K562 (cell line): ENCODE results near the gene GALR3. TPM values are rescaled to one million over a fixed set of nuclear protein-coding genes. Genes with fewer than 3 reads are reported as not detected.

Source experiments
- GTF2B ChIP-seq: IDR thresholded peaks from 2 replicates; pipeline ENCODE4 v1.6.1; 2011; ENCODE audit not compliant: insufficient read length; ENCODE audit errors: extremely low read depth
- HCFC1 ChIP-seq: IDR thresholded peaks from 2 replicates; pipeline ENCODE4 v1.6.1; 2012; ENCODE audit warnings: low read depth, low read length, improper control_type of control experiment
- KDM5B ChIP-seq: fragments of 200-600 bp; sonication (generic); IDR thresholded peaks from 2 replicates; pipeline ENCODE4 v1.6.1; 2012; ENCODE audit warnings: low read depth, mild to moderate bottlenecking, moderate library complexity, low read length, control low read depth, inconsistent platforms; ENCODE audit not compliant: insufficient replicate concordance
- PHB ChIP-seq: fragments of 250-450 bp; sonication (Bioruptor Pico); IDR thresholded peaks from 2 replicates; pipeline ENCODE4 v1.5.0; 2021
- PKNOX1 ChIP-seq: fragments of 450-650 bp; IDR thresholded peaks from 2 replicates; pipeline ENCODE4 v1.6.1; 2016
- SREBF2 ChIP-seq: sonication (generic); formaldehyde crosslinking; IDR thresholded peaks from 2 replicates; pipeline ENCODE4 v1.4.0; 2020; ENCODE audit warnings: mild to moderate bottlenecking, missing genetic modification reagents
- TBL1XR1 ChIP-seq, 2 experiments: IDR thresholded peaks; 2 replicates each; pipeline ENCODE4 v1.6.1; 2012; ENCODE audit warnings: improper control_type of control experiment in 2 of 2, low read length in 2 of 2, mild to moderate bottlenecking in 1 of 2
- ZKSCAN3 ChIP-seq: fragments of 250-450 bp; sonication (Bioruptor Pico); IDR thresholded peaks from 2 replicates; pipeline ENCODE4 v1.4.0; 2020
- ZNF347 ChIP-seq: fragments of 450-650 bp; formaldehyde crosslinking; IDR thresholded peaks from 2 replicates; pipeline ENCODE4 v1.4.0; 2020; ENCODE audit warnings: low read depth, mild to moderate bottlenecking, moderate library complexity
- ZNF668 ChIP-seq: fragments of 250-450 bp; sonication (Bioruptor Pico); IDR thresholded peaks from 2 replicates; pipeline ENCODE4 v1.8.0; 2022; ENCODE audit warnings: mild to moderate bottlenecking, inconsistent platforms
- ZNF717 ChIP-seq: fragments of 250-450 bp; sonication (Bioruptor Pico); IDR thresholded peaks from 2 replicates; pipeline ENCODE4 v1.5.0; 2021
- polyA plus RNA-seq, 8 experiments: library from polyadenylated mRNA; depleted of rRNA in 4 of 8; stranded (reverse) in 5 of 8; unstranded in 3 of 8; fragments of >200 nt; fragmentation: Nextera tagmentation in 2 of 8; fragmentation: Illumina TruSeq in 1 of 8; extraction: Ambion mirVana in 2 of 8; extraction: Trizol in 1 of 8; gene quantifications; 2 replicates each; pipeline versions ENCODE4 v1.2.1 to v1.2.3, GENCODE V29; 2011 to 2014; ENCODE audit warnings: inconsistent platforms in 1 of 8, missing spikeins in 1 of 8
- total RNA-seq, 7 experiments: library from RNA; depleted of rRNA in 6 of 7; stranded (reverse); fragments of >200 nt in 6 of 7; fragmentation: Illumina TruSeq in 2 of 7; extraction: Trizol in 2 of 7; gene quantifications; 2 replicates each; pipeline versions ENCODE4 v1.2.1 to v1.2.3, GENCODE V29; 2011 to 2021; ENCODE audit warnings: low replicate concordance in 1 of 7

The GALR3 gene
- total and polyA plus RNA-seq, 9 of the 15 experiments (the other 6 are each of a cell fraction or from before 2014, with no cell fraction given): 0.13 TPM; not detected in 8

GRCh38 chr22:37802310-37803194, 20.6 kb upstream of the GALR3 start (continued):
- TF ChIP-seq HCFC1 (peak; percentile 83), GTF2B (no peak), ZNF347 (CRISPR knock-in tag) (no peak), TBL1XR1 (IDR thresholded peaks at IDR 0.05; ENCODE audit: low read length in 2 of 2) (no peak), ZNF717 (CRISPR knock-in tag) (no peak), ZNF668 (CRISPR knock-in tag) (no peak), KDM5B (peak; percentile 41), ZKSCAN3 (CRISPR knock-in tag) (no peak), PHB (CRISPR knock-in tag) (no peak), PKNOX1 (no peak), SREBF2 (no peak)
